A172 (cell line): ENCODE data around the gene SSX4. TPM values are rescaled to one million over a fixed set of nuclear protein-coding genes. Genes with fewer than 3 reads are reported as not detected.
"Not testable (repeated sequence)": the region's sequence is repeated elsewhere in the genome, so short reads cannot be mapped to it uniquely, and the experiment has no call there.

Experiments
- DNase-seq: peaks from one replicate; pipeline ENCODE4 v3.0.0-alpha.2; 2015; ENCODE audit warnings: low spot score
- total RNA-seq: library from RNA; depleted of rRNA; stranded (reverse); fragments of >200 nt; shearing (Covaris generic); gene quantifications from 2 replicates; pipeline ENCODE4 v1.2.3, GENCODE V29; 2014; rRNA removed

Gene SSX4, protein sequence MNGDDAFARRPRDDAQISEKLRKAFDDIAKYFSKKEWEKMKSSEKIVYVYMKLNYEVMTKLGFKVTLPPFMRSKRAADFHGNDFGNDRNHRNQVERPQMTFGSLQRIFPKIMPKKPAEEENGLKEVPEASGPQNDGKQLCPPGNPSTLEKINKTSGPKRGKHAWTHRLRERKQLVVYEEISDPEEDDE
- total RNA-seq: not detected in 2 replicates

DNA sequence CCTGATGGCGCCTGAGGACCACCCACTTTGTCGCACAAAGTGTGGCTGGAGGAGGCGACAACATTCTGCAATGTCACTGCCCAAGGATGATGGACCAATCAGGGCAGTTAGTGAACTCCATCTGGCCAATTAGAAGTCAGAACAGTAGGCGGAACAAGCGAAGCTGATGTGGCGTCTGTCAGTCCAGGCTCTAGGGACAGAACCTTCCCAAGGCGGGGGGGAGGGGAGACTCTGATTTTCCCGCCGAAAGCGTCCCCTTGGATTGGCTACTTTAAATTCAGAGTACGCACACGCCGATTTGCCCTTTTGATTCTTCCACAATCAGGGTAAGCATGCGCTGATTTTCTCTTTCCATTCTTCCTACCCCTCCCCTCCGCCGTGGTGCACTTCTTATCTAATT is at the start of gene SSX4:
Gene SSX4, plus strand, starts transcription at position 301 of the 400 bp plus-strand sequence. CDS start 515 bp downstream, outside the sequence.
- DNase-seq: not testable (repeated sequence)

DNA sequence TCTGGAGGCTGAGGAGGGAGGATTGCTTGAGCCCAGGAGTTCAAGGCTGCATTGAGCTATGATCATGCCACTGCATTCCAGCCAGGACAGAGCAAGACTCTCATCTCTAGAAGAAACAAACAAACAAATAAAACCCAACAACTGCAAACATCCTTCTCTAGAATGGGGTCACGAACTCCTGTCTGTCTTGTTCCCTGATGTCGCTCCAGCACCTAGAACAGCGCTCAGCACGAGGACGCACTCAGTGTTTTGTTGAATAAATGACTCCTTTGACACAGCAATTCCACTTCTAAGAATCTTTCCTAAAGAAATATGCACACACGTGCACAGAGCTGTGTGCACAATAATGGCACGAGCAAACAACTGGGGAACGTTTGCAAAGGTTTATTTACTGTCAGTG is 37.3 kb upstream of the SSX4 start:
- DNase-seq: not testable (repeated sequence)

DNA sequence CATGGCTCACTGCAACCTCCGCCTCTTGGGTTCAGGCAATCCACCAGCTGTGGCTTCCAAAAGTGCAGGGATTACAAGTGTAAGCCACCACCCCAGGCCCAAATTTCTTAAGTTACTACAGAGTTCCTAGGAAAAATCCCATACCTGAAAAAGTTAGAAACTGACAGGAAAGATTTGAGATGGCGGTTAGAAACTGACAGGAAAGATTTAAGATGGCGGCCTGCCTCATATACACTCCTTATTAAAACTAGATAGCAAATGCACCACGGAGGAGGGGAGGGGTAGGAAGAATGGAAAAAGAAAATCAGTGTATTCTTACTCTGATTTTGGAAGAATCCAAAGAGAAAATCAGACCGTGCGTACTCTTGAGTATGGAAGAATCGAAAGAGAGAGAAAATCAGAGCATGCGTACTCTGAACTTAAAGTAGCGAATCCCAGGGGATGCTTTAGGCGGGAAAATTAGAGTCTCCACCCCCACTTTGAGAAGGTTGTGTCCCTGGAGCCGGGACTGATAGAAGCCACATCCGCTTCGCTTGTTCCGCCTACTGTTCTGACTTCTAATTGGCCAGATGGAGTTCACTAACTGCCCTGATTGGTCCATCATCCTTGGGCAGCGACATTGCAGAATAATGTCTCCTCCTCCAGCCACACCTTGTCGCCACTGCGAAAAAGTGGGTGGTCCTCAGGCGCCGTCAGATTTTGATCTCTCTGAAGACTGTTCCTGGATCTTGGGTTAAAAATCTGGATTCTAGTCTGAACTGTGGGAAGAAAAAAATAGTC is 26.8 kb upstream of the SSX4 start, which contains the start of gene SSX3:
Gene SSX3, minus strand, starts transcription at position 389 of the 780 bp plus-strand sequence. CDS start 1,454 bp downstream, outside the sequence.
- DNase-seq: not testable (repeated sequence)

DNA sequence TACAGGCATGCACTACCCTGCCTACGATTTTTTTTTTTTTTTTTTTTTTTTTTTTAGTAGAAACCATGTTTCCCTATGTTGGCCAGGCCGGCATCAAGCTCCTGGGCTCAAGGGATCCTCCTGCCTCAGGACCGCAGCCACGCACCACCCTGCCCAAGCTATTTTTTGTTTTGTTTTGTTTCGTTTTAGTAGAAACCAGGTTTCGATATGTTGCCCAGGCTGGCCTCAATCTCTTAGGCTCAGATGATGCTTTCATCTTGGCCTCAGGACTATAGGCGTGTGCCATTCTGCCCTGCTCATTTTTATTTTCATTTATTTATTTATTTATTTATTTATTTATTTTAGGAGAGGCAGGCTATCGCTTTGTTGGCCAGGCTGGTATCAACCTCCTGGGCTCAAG is 25.7 kb upstream of the SSX4 start:
- DNase-seq: no peak

GRCh38 chrX:48359281-48359680 is 24.1 kb upstream of the SSX4 start:
- DNase-seq: not testable (repeated sequence)

GRCh38 chrX:48367717-48368408 is 15.5 kb upstream of the SSX4 start:
- not testable (repeated sequence) for DNase-seq

GRCh38 chrX:48370408-48370807 is 12.9 kb upstream of the SSX4 start:
- DNase-seq: not testable (repeated sequence)

DNA sequence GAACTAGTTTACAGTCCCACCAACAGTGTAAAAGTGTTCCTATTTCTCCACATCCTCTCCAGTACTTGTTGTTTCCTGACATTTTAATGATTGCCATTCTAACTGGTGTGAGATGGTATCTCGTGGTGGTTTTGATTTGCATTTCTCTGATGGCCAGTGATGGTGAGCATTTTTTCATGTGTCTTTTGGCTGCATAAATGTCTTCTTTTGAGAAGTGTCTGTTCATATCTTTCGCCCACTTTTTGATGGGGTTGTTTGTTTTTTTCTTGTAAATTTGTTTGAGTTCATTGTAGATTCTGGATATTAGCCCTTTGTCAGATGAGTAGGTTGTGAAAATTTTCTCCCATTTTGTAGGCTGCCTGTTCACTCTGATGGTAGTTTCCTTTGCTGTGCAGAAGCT is 13.6 kb downstream of the SSX4 start:
- DNase-seq: not testable (repeated sequence)

GRCh38 chrX:48397825-48398224 is 14.5 kb downstream of the SSX4 start:
- not testable (repeated sequence) for DNase-seq

DNA sequence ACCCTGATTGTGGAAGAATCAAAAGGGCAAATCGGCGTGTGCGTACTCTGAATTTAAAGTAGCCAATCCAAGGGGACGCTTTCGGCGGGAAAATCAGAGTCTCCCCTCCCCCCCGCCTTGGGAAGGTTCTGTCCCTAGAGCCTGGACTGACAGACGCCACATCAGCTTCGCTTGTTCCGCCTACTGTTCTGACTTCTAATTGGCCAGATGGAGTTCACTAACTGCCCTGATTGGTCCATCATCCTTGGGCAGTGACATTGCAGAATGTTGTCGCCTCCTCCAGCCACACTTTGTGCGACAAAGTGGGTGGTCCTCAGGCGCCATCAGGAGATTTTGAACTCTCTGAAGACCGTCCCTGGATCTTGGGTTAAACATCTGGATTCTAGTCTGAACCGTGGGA is 28.5 kb downstream of the SSX4 start, which contains the start of gene SSX4B:
Gene SSX4B, minus strand, starts transcription at position 101 of the 400 bp plus-strand sequence. CDS start 588 bp downstream, outside the sequence.
- not testable (repeated sequence) for DNase-seq

- DNase-seq: not testable (repeated sequence)
Observed at GRCh38 chrX:48427027-48427716, 43.8 kb downstream of the SSX4 start.

DNA sequence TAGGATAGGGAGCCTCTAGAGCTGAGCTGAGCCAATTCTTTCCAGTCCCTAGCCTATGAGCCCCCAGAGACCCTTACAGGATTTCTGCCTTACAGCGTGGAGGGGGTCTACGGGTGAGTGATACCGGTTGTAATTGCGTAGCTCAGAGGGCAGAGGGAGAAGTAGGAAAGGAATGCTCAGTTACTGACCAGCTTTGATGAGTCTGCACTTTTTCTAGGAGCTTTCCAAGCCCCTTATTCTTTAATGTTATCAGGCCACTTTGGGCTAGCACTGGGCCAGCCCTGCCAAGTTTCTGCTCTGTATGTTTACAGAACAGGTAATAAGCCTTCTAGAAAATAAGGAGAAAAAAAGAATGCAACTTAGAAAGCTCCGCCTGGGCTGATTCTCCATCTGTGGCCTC is 46.3 kb downstream of the SSX4 start:
- not testable (repeated sequence) for DNase-seq

DNA sequence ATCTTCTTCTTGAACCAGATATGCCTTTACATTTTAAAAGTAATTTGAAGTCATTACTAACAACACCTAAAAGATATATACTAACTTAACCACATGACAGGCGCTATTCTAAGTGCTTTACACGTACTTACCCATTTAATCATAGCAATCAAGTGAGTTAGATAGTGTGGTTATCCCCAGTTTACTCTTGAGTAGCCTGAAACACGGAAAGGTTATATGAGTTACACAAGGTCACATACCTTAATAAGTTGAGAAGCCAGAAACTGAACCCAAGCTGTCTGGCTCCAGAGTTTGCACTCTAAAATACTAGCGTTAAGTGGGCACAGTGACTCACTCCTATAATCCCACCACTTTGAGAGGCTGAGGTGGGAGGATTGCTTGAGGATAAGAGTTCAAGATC is 46.8 kb downstream of the SSX4 start:
- peak; percentile 22 for DNase-seq

GRCh38 chrX:48433713-48434112 is 50.4 kb downstream of the SSX4 start:
- not testable (repeated sequence) for DNase-seq

Other genes starting within 250 kb of the SSX4 start
- gene SSX5, start 186.7 kb upstream of the SSX4 start, total RNA-seq: not detected in 2 replicates
- not detected in 2 replicates for gene SSX1, start 128.1 kb upstream of the SSX4 start, total RNA-seq
- not detected in 2 replicates for gene SSX3, start 26.8 kb upstream of the SSX4 start, total RNA-seq
- gene SSX4B, start 28.4 kb downstream of the SSX4 start, total RNA-seq: not detected in 2 replicates
- 0.34 TPM in 1 of 2 replicates, not detected in the other for gene SLC38A5, start 86.7 kb downstream of the SSX4 start, total RNA-seq
- 110 and 113 TPM in 2 replicates for gene FTSJ1, start 92.7 kb downstream of the SSX4 start, total RNA-seq
- gene PORCN, start 125.5 kb downstream of the SSX4 start, total RNA-seq: 13.2 and 15.2 TPM in 2 replicates
- gene EBP, start 138.3 kb downstream of the SSX4 start, total RNA-seq: 92.6 and 143 TPM in 2 replicates
- gene TBC1D25, start 156.2 kb downstream of the SSX4 start, total RNA-seq: 8.6 and 12.7 TPM in 2 replicates
- gene RBM3, start 190.9 kb downstream of the SSX4 start, total RNA-seq: 126 and 142 TPM in 2 replicates
- gene WDR13, start 214.0 kb downstream of the SSX4 start, total RNA-seq: 71.5 and 81.8 TPM in 2 replicates